BJ (cell line): Measurements from ENCODE around the gene KCNQ5. TPM values are rescaled to one million over a fixed set of nuclear protein-coding genes. Genes with fewer than 3 reads are reported as not detected.

ENCODE experiments used
- CTCF ChIA-PET: fragments of 350-600 bp; formaldehyde crosslinking; extraction: SDS; loops from one replicate; lab custom pipeline; 2021; ENCODE audit warnings: antibody characterized with exemption, inconsistent platforms; lab: Yijun Ruan, JAX
- POLR2A ChIA-PET: fragments of 300-600 bp; sonication (Branson Sonifier 250); formaldehyde crosslinking; extraction: SDS; loops from one replicate; lab custom pipeline; 2021; ENCODE audit warnings: antibody characterized with exemption; lab: Charles Lee
- DNase-seq: peaks from one replicate; pipeline ENCODE4 v3.0.0-alpha.2; 2011; ENCODE audit warnings: low read depth
- H3K27me3 ChIP-seq: 2 replicates; pipeline ENCODE4 v1.6.0; 2011; ENCODE audit warnings: low read length; ENCODE audit not compliant: control insufficient read depth, insufficient read depth
- H3K36me3 ChIP-seq: 2 replicates; pipeline ENCODE4 v1.5.1; 2011; ENCODE audit warnings: low read length; ENCODE audit not compliant: control insufficient read depth, insufficient read depth
- H3K4me3 ChIP-seq: 2 replicates; pipeline ENCODE4 v1.5.1; 2011; ENCODE audit warnings: low read depth, mild to moderate bottlenecking, control low read depth, low read length
- polyA plus RNA-seq: library from polyadenylated mRNA; depleted of rRNA; stranded (reverse); fragments of >200 nt; gene quantifications from 2 replicates; pipeline ENCODE4 v1.2.3, GENCODE V29; 2011
- TF ChIP-seq, protein P1 (sequence below): IDR thresholded peaks from 2 replicates; pipeline ENCODE4 v1.5.1; 2011; ENCODE audit warnings: low read depth, mild to moderate bottlenecking, control low read depth, inconsistent platforms, low read length, moderate library complexity; ENCODE audit not compliant: insufficient read depth

Gene KCNQ5
- polyA plus RNA-seq, 1 experiment: 1.4 TPM

GRCh38 chr6:73047801-73048200 lies 425.9 kb downstream of the KCNQ5 start:
- TF ChIP-seq, protein P1, sequence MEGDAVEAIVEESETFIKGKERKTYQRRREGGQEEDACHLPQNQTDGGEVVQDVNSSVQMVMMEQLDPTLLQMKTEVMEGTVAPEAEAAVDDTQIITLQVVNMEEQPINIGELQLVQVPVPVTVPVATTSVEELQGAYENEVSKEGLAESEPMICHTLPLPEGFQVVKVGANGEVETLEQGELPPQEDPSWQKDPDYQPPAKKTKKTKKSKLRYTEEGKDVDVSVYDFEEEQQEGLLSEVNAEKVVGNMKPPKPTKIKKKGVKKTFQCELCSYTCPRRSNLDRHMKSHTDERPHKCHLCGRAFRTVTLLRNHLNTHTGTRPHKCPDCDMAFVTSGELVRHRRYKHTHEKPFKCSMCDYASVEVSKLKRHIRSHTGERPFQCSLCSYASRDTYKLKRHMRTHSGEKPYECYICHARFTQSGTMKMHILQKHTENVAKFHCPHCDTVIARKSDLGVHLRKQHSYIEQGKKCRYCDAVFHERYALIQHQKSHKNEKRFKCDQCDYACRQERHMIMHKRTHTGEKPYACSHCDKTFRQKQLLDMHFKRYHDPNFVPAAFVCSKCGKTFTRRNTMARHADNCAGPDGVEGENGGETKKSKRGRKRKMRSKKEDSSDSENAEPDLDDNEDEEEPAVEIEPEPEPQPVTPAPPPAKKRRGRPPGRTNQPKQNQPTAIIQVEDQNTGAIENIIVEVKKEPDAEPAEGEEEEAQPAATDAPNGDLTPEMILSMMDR: no peak
- ChIA-PET POLR2A (no interaction called here), CTCF (no interaction called here)
- DNase-seq: no peak
- no peaks in the 10 kb centered on the region for H3K36me3 ChIP-seq
- H3K4me3 ChIP-seq: no peak overlapping the region
- no peaks in the 10 kb centered on the region for H3K27me3 ChIP-seq

DNA sequence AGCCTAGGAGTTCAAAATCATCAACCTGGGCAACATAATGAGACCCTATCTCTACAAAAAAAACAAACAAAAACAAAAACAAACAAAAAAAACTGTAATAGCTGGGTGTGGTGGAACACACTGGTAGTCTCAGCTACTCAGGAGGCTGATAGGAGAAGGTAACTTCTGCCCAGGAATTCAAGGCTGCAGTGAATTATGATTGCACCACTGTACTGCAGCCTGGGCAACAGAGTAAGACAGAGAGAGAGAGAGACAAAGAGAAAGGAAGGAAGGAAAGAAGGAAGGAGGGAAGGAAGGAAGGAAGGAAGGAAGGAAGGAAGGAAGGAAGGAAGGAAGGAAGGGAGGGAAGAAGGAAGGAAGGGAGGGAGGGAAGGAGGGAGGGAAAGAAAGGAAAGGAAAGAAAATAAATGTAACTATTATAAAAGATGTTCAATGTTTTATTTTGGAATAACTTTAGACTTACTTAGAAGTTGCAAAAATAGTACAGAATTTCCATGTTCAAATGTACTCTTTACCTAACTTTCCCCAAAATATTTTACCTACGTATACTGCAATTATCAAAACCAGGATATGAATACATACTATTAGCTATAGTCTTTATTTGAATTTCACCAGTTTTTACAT lies 428.2 kb downstream of the KCNQ5 start:
- H3K36me3 ChIP-seq: no peaks in the 10 kb centered on the region
- TF ChIP-seq, protein P1: no peak
- POLR2A ChIA-PET: no interaction called here
- H3K4me3 ChIP-seq: no peak overlapping the region
- DNase-seq: no peak
- H3K27me3 ChIP-seq: no peaks in the 10 kb centered on the region
- CTCF ChIA-PET: interaction anchor here (0.6 kb wide), 1 partner anchor 13 kb away, joined by 4 read pairs; no protein-coding TSS in a partner anchor

DNA sequence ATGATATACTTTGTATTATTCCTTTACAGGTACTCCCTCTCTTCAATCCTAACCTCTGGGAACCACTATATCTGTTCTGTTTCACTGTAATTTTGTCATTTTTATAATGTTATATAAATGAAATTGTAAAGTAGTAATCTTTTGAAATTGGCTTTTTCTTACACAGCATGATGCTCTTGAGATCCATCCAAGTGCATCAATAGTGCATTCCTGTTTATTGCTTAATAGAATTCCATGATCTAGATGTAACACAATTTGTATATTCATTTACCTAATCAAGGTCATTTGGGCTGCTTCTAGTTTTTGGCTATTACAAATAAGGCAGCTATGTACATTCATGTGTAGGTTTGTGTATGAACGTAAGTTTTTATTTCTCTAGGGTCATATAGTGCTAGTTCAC lies 428.8 kb downstream of the KCNQ5 start:
- no peak overlapping the region for H3K4me3 ChIP-seq
- ChIA-PET POLR2A (no interaction called here), CTCF (no interaction called here)
- TF ChIP-seq, protein P1: no peak
- H3K27me3 ChIP-seq: no peaks in the 10 kb centered on the region; the same call in 1 of the 2 replicates
- H3K36me3 ChIP-seq: no peaks in the 10 kb centered on the region
- no peak for DNase-seq

GRCh38 chr6:73051147-73051546 lies 429.3 kb downstream of the KCNQ5 start:
- Histone ChIP-seq H3K36me3 (no peaks in the 10 kb centered on the region), H3K27me3 (no peaks in the 10 kb centered on the region; the same call in 1 of the 2 replicates), H3K4me3 (no peak overlapping the region)
- TF ChIP-seq, protein P1: no peak
- DNase-seq: no peak
- ChIA-PET CTCF (no interaction called here), POLR2A (no interaction called here)

- POLR2A ChIA-PET: no interaction called here
- Histone ChIP-seq H3K4me3 (no peak overlapping the region), H3K27me3 (no peaks in the 10 kb centered on the region; the same call in 1 of the 2 replicates), H3K36me3 (no peaks in the 10 kb centered on the region)
- TF ChIP-seq, protein P1: no peak
- CTCF ChIA-PET: no interaction called here
- DNase-seq: no peak
Measured at GRCh38 chr6:73054958-73055357, 433.1 kb downstream of the KCNQ5 start.
